Measurements from ENCODE around the gene ACTR3. TPM values are rescaled to one million over a fixed set of nuclear protein-coding genes. Genes with fewer than 3 reads are reported as not detected.

ACTR3 gene
- total RNA-seq, 5 donors from 2014 or later (not counting 1 experiment from before 2014, with no cell fraction given), result 228 to 277 (median 255) TPM

- Mint-ChIP-seq H3K9me3 (no peaks in the 10 kb centered on the region), H3K27me3 (no peaks in the 10 kb centered on the region), H3K4me1 (peaks cover 44 to 55% (median 52%) of the 10 kb centered on the region in 3 donors), H3K4me3 (peak overlapping the region in 2 of 3 donors; percentile 13 to 61), H3K36me3 (peaks cover 12% of the 10 kb centered on the region), H3K27ac (peak overlapping the region; percentile 82 to 96)
- POLR2A ChIA-PET, result interaction anchor here in 1 of 2 donors (0.6 kb wide), 1 partner anchor 1565 kb away, joined by 3 read pairs; no protein-coding TSS in a partner anchor
- H3K36me3 ChIP-seq (ENCODE audit: control insufficient read depth in 2 of 2, extremely low read depth in 1 of 2, insufficient read depth in 1 of 2, low read length in 1 of 2), result peaks cover 0 to 6% of the 10 kb centered on the region in 2 donors
- WGBS (ENCODE audit: insufficient coverage), result no CpG with 5 or more reads among the region's 4 CpGs
- peak overlapping the region; percentile 64 for H3K27ac ChIP-seq (ENCODE audit: low read length)
- peaks cover 16 to 23% of the 10 kb centered on the region in 2 experiments for H3K4me1 ChIP-seq (ENCODE audit: control insufficient read depth in 1 of 2, extremely low read depth in 1 of 2, insufficient read depth in 2 of 2, low read length in 2 of 2)
- ATAC-seq (replicated peaks in 1 of 4), result no peak
- no peak for DNase-seq
- H3K4me3 ChIP-seq (ENCODE audit: control insufficient read depth in 1 of 2, extremely low read depth in 1 of 2, low read length in 1 of 2), result no peak overlapping the region
- H3K9me3 ChIP-seq, result no peaks in the 10 kb centered on the region
- CTCF ChIA-PET, result interaction anchor here in 1 of 2 donors (0.6 kb wide), 1 partner anchor 40 kb away, joined by 3 read pairs; no protein-coding TSS in a partner anchor
- no peaks in the 10 kb centered on the region for H3K27me3 ChIP-seq (replicated peaks in 1 of 2; ENCODE audit: control insufficient read depth in 2 of 2, extremely low read depth in 1 of 2, insufficient read depth in 2 of 2, low read length in 1 of 2)
These were observed 11.9 kb upstream of the ACTR3 start for GRCh38 chr2:113877711-113878598.

DNA sequence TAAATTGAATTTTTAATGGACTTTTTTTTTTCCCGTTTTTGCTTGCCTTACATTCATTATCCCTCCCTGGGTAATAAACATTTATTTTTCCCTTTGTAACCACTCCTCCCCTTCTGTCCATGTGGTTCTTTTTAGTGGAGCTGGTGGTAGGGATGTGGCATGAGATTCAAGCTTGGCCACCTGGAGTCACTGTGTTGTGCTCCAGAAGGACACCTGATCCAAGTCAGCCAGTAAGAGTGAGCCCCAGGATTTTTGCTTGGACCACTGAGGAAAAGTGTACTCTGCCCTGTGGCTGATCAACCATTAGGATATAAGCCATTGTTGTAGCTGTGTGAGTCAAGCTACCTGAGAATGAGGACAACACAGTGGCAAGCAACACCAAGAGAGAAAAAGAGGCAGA lies 11.1 kb upstream of the ACTR3 start:
- Mint-ChIP-seq H3K36me3 (peaks cover 15% of the 10 kb centered on the region), H3K4me1 (peaks cover 44 to 50% (median 48%) of the 10 kb centered on the region in 3 donors), H3K27ac (peak overlapping the region; percentile 20 to 61), H3K4me3 (no peak overlapping the region), H3K9me3 (no peaks in the 10 kb centered on the region), H3K27me3 (no peaks in the 10 kb centered on the region)
- no CpG with 5 or more reads among the region's 1 CpG for WGBS (ENCODE audit: insufficient coverage)
- H3K27me3 ChIP-seq (replicated peaks in 1 of 2; ENCODE audit: control insufficient read depth in 2 of 2, extremely low read depth in 1 of 2, insufficient read depth in 2 of 2, low read length in 1 of 2), result no peaks in the 10 kb centered on the region
- no peak for ATAC-seq (replicated peaks in 1 of 4)
- no peak for DNase-seq
- H3K9me3 ChIP-seq, result no peaks in the 10 kb centered on the region
- ChIA-PET POLR2A (interaction anchor here in 1 of 2 donors (0.6 kb wide), 1 partner anchor 1566 kb away, joined by 3 read pairs; no protein-coding TSS in a partner anchor), CTCF (interaction anchor here in 1 of 2 donors (1.1 kb wide), 1 partner anchor 9 kb away, joined by 3 read pairs; no protein-coding TSS in a partner anchor)
- H3K27ac ChIP-seq (ENCODE audit: low read length), result no peak overlapping the region
- peaks cover 16 to 21% of the 10 kb centered on the region in 2 experiments for H3K4me1 ChIP-seq (ENCODE audit: control insufficient read depth in 1 of 2, extremely low read depth in 1 of 2, insufficient read depth in 2 of 2, low read length in 2 of 2)
- peaks cover 0 to 6% of the 10 kb centered on the region in 2 donors for H3K36me3 ChIP-seq (ENCODE audit: control insufficient read depth in 2 of 2, extremely low read depth in 1 of 2, insufficient read depth in 1 of 2, low read length in 1 of 2)
- H3K4me3 ChIP-seq (ENCODE audit: control insufficient read depth in 1 of 2, extremely low read depth in 1 of 2, low read length in 1 of 2), result no peak overlapping the region

GRCh38 chr2:113879457-113879856 lies 10.4 kb upstream of the ACTR3 start:
- H3K36me3 ChIP-seq (ENCODE audit: control insufficient read depth in 2 of 2, extremely low read depth in 1 of 2, insufficient read depth in 1 of 2, low read length in 1 of 2), result peaks cover 0 to 6% of the 10 kb centered on the region in 2 donors
- H3K27ac ChIP-seq (ENCODE audit: low read length), result no peak overlapping the region
- ChIA-PET POLR2A (no interaction called here), CTCF (interaction anchor here (0.8 to 1.1 kb wide), 2 partner anchors 9 to 118 kb away, joined by 3 read pairs; no protein-coding TSS in a partner anchor)
- no peak for DNase-seq
- ATAC-seq (replicated peaks in 1 of 4), result no peak
- no peaks in the 10 kb centered on the region for H3K27me3 Mint-ChIP-seq
- no peaks in the 10 kb centered on the region for H3K27me3 ChIP-seq (replicated peaks in 1 of 2; ENCODE audit: control insufficient read depth in 2 of 2, extremely low read depth in 1 of 2, insufficient read depth in 2 of 2, low read length in 1 of 2)
- peak overlapping the region in 1 of 2 donors; percentile 61 for H3K27ac Mint-ChIP-seq
- H3K4me1 Mint-ChIP-seq, result peaks cover 41 to 43% (median 43%) of the 10 kb centered on the region in 3 donors
- H3K4me3 Mint-ChIP-seq, result no peak overlapping the region
- H3K36me3 Mint-ChIP-seq, result peaks cover 15% of the 10 kb centered on the region
- no CpG with 5 or more reads among the region's 3 CpGs for WGBS (ENCODE audit: insufficient coverage)
- peaks cover 16 to 21% of the 10 kb centered on the region in 2 experiments for H3K4me1 ChIP-seq (ENCODE audit: control insufficient read depth in 1 of 2, extremely low read depth in 1 of 2, insufficient read depth in 2 of 2, low read length in 2 of 2)
- no peak overlapping the region for H3K4me3 ChIP-seq (ENCODE audit: control insufficient read depth in 1 of 2, extremely low read depth in 1 of 2, low read length in 1 of 2)
- no peaks in the 10 kb centered on the region for H3K9me3 Mint-ChIP-seq
- no peaks in the 10 kb centered on the region for H3K9me3 ChIP-seq

- peak in 4 of 35 experiments; percentile 1 to 30 (median 12) for DNase-seq
- Histone ChIP-seq H3K27ac (ENCODE audit: low read length) (peak overlapping the region; percentile 50), H3K27me3 (replicated peaks in 1 of 2; ENCODE audit: control insufficient read depth in 2 of 2, extremely low read depth in 1 of 2, insufficient read depth in 2 of 2, low read length in 1 of 2) (no peaks in the 10 kb centered on the region), H3K4me3 (ENCODE audit: control insufficient read depth in 1 of 2, extremely low read depth in 1 of 2, low read length in 1 of 2) (no peak overlapping the region), H3K9me3 (no peaks in the 10 kb centered on the region), H3K4me1 (ENCODE audit: control insufficient read depth in 1 of 2, extremely low read depth in 1 of 2, insufficient read depth in 2 of 2, low read length in 2 of 2) (peaks cover 27 to 36% of the 10 kb centered on the region in 2 experiments), H3K36me3 (ENCODE audit: control insufficient read depth in 2 of 2, extremely low read depth in 1 of 2, insufficient read depth in 1 of 2, low read length in 1 of 2) (peaks cover 0 to 6% of the 10 kb centered on the region in 2 donors)
- WGBS (ENCODE audit: insufficient coverage), result 5% methylated on average over 2 of the region's 2 CpGs
- CTCF ChIA-PET, result interaction anchor here (0.6 to 0.7 kb wide), 2 partner anchors 10 to 22 kb away, joined by 4 to 7 read pairs; no protein-coding TSS in a partner anchor
- Mint-ChIP-seq H3K4me1 (peaks cover 48 to 52% (median 51%) of the 10 kb centered on the region in 3 donors), H3K27ac (peak overlapping the region; percentile 80 to 81), H3K36me3 (peaks cover 12% of the 10 kb centered on the region), H3K27me3 (no peaks in the 10 kb centered on the region), H3K4me3 (peak overlapping the region; percentile 48 to 87 (median 51)), H3K9me3 (no peaks in the 10 kb centered on the region)
- POLR2A ChIA-PET, result interaction anchor here in 1 of 2 donors (0.5 to 0.6 kb wide), 2 partner anchors 14 to 18 kb away, joined by 3 read pairs; no protein-coding TSS in a partner anchor
- ATAC-seq (replicated peaks in 1 of 4), result no peak
These were observed 3.3 kb upstream of the ACTR3 start for GRCh38 chr2:113886479-113887008.

DNA sequence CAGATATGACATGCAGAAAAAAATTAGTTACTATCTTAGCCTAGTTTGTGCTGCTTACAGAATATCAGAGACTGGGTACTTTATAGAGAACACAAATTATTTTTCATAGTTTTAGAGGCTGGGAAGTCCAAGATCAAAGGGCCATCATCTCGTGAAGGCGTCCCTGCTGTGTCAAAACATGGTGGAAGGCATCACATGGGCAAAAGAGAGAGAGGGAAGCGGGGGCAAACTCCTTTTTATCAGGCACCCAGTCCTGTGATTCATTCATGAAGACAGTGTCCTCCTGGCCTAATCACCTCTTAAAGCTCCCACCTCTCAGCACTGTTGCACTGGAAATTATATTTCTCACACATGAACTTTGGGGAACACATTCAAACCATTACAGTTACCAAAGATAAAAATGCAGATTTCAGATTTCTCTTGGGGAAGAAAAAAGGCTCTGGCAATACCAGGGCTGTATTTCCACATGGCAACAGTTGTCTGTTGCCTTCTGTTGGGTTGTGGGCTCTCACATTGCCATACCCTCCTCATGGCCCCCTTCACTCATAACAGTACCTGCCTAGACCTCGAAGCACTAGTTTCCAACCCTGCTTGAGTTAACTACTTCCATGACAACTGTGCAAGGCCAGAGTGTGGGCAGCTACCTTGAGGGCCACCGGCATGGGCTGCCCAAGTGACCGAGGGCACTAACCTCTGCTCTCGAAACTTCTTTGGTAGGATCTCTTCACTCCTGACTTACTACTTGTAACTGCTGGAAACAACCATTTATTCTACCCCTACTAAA lies 2.7 kb upstream of the ACTR3 start:
- no peaks in the 10 kb centered on the region for H3K9me3 ChIP-seq
- 34% methylated on average over 6 of the region's 7 CpGs for WGBS (ENCODE audit: insufficient coverage)
- CTCF ChIA-PET, result interaction anchor here (0.6 to 2.0 kb wide), 3 partner anchors 11 to 23 kb away, joined by 4 to 12 read pairs (median 7); no protein-coding TSS in a partner anchor
- ATAC-seq (replicated peaks in 1 of 4) (no peak), DNase-seq (no peak)
- Mint-ChIP-seq H3K27ac (peak overlapping the region; percentile 80 to 81), H3K27me3 (no peaks in the 10 kb centered on the region), H3K4me3 (peak overlapping the region; percentile 48 to 87 (median 51)), H3K36me3 (peaks cover 12% of the 10 kb centered on the region), H3K9me3 (no peaks in the 10 kb centered on the region), H3K4me1 (peaks cover 55 to 58% (median 58%) of the 10 kb centered on the region in 3 donors)
- POLR2A ChIA-PET, result interaction anchor here in 1 of 2 donors (0.5 to 0.6 kb wide), 2 partner anchors 15 to 18 kb away, joined by 3 read pairs; no protein-coding TSS in a partner anchor
- no peaks in the 10 kb centered on the region for H3K27me3 ChIP-seq (replicated peaks in 1 of 2; ENCODE audit: control insufficient read depth in 2 of 2, extremely low read depth in 1 of 2, insufficient read depth in 2 of 2, low read length in 1 of 2)
- H3K4me1 ChIP-seq (ENCODE audit: control insufficient read depth in 1 of 2, extremely low read depth in 1 of 2, insufficient read depth in 2 of 2, low read length in 2 of 2), result peaks cover 27 to 41% of the 10 kb centered on the region in 2 experiments
- H3K4me3 ChIP-seq (ENCODE audit: control insufficient read depth in 1 of 2, extremely low read depth in 1 of 2, low read length in 1 of 2), result peak overlapping the region in 1 of 2 donors; percentile 47
- H3K36me3 ChIP-seq (ENCODE audit: control insufficient read depth in 2 of 2, extremely low read depth in 1 of 2, insufficient read depth in 1 of 2, low read length in 1 of 2), result no peaks in the 10 kb centered on the region
- H3K27ac ChIP-seq (ENCODE audit: low read length), result peak overlapping the region; percentile 50
